ENCODE measurements around the gene SGMS1.
"Not testable (repeated sequence)": the region's sequence is repeated elsewhere in the genome, so short reads cannot be mapped to it uniquely, and the experiment has no call there.

SGMS1 gene

DNA sequence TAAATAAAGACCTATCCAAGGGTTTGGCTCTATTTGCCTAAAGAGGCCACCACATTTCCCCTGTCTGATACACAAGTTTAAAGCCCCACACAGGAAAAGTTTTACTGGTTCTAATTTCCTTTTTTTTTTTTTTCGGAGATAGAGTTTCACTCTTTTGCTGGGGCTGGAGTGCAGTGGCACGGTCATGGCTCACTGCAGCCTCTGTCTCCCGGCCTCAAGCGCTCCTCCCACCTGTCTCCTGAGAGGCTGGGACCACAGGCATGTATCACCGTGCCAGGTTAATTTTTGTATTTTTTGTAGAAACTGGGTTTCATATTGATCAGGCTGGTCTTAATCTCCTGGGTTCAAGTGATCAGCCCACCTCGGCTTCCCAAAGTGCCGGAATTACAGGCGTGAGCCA is 319.1 kb downstream of the SGMS1 start:
- DNase-seq (ENCODE audit: low read depth), result no peak

DNA sequence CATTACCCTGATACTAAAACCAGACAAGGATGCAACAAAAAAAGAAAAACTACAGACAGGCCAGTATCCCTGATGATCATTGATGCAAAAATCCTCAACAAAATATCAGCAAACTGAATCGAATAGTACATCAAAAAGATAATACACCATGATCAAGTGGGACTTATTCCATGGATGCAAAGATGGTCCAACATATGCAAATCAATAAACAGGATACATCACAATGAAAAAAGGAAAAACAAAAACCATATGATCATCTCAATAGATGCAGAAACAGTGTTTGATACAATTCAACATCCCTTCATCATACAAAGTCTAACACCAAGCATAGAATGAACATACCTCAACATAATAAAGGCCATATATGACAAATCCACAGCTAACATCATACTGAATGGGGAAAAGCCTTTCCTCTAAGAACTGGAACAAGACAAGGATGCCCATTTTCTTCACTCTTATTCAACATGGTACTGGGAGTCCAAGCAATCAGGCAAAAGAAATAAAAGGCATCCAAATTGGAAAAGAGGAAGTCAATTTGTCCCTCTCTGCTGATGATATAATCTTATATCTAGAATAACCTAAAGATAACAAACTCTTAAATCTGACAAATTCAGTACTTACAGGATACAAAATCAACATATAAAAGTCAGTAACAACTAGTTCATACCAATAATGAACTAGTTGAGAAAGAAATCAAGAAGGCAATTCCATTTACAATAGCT is 323.6 kb downstream of the SGMS1 start:
- DNase-seq (ENCODE audit: low read depth), result no peak

DNA sequence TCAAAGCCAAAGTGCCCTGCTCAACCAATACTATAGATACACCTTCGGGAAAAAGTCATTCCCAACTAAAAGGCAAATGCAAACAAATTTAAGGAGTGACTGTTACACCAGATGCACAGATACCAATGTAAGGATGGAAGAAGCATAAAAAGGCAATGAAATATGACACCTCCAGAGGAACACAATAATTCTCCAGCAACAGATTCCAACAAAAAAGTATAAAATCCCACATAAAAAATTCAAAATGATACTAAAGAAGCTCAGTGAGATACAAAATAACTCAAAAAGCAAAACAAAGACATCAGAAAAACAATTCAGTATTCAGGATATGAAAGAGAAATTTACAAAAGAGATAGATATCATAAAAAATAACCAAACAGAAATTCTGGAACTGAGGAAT is 328.4 kb downstream of the SGMS1 start:
- no peak for DNase-seq (ENCODE audit: low read depth)

DNA sequence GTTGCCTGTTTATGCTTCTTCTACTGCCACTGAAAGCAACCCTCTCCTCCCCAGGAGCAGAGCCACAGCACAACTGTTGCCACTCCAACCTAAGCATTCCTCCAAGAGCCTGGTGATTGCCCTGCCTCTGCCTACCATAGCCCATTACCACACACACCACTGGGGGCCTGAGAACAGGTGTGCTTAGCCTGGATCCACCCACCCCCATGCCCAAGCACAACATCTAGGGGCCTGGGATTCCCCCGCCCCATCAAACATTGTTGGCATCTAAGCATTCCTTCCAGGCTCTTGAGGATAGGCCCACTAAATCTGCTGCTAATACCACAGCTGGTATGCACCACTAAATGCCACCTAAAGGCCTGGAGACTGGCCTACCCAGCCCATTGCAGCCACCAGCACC is 329.2 kb downstream of the SGMS1 start:
- no peak for DNase-seq (ENCODE audit: low read depth)

DNA sequence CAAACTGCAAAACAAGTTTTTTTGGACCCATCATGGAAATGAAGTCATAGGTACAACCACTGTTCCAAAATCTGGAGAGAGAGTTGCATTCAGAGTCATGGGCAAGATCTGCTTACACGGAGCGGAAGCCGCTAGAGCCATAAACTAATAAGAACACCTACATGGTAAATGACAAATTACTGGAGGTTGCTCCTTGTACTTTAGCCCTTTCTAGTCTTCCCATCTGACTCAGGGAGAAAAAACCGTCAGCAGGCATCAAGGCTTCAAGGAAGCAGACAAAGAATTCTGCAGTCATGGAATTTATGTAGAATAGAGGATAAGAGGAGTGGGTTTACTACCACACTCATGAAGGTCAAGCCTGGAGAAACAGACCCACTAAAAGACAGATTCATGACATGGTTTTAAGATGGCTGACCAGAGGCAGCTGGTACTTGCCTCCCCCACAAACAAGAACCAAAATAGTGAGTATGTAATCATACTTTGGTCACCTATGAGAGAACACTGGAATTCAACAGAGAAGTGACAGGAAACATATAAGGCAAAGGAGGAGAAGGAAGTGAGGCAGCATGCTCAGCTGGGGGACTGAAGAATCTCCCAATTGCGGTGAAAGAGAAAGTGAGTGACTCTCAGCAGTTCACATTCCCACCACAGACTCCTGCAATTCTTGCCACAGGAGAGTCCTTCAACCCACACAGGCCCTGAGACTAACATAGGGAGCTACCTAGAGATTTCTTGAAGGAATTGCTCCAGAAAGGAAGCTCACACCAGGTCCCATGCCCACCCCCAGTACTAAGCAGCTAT is 330.0 kb downstream of the SGMS1 start:
- no peak for DNase-seq (ENCODE audit: low read depth)

DNA sequence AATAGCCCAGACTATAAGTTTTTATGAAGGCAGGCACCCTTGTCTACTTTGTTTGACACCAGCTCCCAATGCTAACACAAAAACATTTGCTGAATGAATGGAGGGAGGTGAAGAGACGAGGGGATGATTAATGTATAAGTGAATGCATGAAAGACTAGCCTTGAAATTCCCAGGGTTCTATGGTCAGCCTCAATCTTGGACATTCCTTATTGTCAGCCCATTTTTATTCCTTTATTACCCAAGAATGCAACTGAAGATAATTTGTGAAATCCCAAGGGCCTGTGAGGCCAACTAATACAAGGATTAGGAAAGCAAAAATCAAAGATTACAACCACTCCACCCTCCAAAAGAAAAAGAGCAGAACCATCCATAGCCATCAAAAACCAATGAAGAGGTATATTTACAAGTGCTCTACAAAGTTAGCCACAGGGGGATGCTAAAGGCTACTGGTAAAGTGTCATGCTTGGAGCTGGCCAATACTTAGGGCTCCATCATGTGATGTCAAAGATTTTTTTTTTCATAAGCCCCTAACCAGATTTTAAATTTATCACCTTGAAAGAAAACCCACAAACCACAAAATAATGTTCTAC is 332.4 kb downstream of the SGMS1 start:
- no peak for DNase-seq (ENCODE audit: low read depth)

DNA sequence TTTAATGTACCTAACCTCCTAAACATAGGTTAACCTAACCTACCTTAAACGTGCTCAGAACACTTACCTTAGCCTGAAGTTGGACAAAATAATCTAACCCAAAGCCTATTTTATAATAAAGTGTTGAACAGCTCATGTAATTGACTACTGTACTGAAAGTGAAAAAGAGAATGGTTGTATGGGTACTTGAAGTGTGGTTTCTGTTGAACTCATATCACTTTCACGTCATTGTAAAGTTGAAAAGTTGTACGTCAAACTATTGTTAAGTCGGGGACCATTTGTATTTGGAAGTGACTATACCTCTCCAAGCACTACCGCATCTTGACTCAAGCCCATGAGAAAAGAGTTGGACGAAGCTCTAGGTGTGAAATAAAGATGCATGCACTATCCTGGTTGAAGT is 334.6 kb downstream of the SGMS1 start:
- DNase-seq (ENCODE audit: low read depth), result no peak

DNA sequence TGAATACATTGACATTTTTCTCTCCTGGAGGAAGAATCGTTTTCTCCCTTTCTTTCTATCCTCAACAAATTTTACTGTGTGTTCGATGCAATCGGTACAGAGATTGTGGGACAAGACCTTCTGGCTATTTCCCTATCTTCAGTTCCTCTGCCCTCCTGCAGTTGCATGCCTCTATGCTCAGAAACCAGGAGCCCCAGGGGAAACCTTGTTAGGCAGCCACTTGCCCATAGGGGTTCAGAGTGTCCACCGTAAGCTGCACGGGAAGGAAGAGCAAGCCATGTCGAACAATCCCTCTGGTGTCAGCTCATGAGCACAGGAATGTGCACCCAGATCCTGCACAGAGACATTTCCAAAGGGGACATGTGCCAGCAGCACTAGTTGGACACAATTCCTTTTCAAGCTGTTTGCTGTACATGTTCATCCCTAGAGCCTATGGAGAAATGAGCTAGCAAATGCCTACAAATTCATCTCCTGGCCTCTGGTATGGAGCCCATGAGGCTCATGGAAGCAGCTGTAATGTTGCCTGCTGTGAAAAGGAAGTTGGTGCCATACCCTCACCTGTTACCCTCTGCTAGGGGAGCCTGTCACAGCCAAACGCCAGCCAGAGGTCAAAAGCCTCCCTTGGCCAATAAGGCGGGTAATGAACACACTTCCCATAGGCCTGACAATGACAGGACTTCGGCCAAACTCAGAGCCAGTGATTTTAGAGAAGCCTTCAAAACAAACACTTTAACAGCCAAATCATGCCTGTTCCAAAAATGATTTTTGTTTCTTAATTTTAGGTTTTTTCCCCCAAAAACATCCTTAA is 336.6 kb downstream of the SGMS1 start:
- no peak for DNase-seq (ENCODE audit: low read depth)

DNA sequence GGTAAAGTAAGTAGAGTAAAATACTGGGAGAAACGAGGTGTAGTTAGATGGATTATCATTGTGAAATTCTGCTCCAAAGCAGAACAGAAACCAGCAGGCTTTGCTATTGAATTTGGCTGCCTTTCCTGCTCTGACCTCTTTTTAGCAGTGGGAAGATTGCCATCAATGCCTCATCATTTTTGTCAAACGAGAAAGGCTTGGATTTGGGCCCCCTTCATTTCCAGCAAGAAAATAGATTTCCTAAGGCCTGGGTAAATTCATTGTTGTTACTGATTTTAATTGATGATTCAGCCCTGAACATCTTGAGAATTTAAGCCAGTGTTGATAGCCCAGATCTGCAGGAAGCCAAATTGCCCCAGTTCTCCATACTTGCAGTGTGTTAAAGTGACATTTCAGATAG is 337.2 kb downstream of the SGMS1 start:
- no peak for DNase-seq (ENCODE audit: low read depth)

DNA sequence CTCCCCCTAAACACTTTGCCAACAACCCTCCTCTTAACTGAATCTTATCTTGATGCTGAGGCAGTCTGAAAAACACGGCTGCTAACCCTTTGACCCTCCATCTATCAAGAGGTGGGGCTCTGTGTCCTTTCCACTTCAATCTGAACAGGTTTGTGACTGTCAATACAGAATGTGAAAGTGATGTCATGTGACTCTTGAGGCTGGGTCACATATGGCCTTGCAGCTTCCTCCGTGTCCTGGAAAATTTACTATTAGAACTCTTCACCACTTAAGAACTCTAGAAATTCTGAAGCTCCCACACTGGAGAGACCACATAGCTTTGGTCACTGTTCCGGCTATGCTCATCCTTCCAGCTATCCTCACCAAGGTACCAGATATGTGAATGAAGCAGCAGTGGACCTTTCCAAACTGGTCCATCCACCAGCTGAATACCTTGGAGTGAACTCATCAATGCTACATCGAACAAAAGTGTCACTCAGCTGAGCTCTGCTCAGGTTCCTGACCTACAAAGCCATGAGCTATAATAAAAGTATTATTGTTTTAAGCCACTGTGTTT is 341.7 kb downstream of the SGMS1 start:
- no peak for DNase-seq (ENCODE audit: low read depth)

DNA sequence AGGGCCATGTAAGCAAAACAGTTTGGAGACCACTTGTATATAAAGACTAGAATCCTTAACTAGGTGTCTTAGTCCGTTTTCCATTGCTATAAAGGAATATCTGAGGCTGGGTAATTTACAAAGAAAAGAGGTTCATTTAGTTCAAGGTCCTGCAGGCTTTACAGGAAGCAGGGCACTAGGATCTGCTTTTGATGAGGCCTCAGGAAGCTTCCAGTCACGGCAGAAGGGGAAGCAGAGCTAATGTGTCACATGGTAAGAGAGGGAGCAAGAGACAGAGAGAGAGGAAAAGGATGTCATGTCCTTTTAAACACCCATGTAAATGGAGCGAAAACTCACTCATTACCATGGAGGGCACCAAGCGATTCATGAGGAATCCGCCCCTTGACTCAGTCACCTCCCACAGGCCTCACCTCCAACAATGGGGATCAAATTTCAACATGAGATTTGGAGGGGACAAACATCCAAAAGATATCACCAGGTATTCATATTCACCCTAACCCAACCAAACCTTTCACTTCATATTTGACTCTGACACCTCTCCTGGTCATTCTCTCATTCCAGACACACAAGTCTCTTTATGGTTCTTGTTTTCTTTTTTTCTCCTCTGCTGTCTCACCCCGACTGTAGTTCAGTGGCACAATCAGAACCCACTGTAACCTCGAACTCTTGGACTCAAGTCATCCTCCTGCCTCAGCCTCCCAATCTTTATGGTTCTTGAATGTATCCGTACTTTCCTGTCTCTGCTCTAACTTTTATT is 342.4 kb downstream of the SGMS1 start:
- DNase-seq (ENCODE audit: low read depth), result no peak

DNA sequence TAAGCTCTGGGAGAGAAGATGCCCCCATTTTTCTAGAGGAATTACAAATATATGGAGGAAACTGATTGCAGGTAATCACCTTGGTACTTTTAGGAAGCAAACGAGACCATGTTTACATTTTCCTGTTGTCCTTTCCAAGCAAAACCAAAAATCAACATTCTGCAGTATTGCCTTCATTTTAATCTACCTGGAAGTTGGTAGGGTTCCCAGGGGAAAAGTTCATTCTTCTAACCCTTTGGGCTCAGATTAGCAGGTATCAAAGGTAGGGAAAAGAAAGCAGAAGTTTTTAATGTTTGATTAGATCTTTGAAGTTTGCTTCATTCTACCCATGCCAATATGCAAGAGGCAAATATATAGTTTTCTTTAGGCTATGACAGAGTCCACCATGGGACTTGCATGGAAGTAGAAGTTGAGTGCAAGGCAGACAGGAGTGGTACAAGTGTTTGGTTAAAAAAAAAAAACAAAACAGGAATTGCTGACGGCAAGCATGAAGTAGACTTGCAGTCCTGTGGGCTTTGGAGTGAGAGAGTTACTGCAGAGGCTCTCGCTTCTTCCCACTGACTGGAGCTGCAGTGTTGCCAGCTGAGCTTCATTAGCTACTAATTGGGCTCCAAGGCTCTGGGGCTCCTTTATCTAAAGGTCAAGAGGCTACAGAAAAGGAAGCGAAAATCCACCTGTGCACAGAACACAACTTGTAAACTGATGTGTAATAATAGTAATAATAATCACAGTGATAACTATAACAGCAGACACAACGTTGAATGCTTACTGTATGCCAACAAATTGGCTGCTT is 343.5 kb downstream of the SGMS1 start:
- no peak for DNase-seq (ENCODE audit: low read depth)

DNA sequence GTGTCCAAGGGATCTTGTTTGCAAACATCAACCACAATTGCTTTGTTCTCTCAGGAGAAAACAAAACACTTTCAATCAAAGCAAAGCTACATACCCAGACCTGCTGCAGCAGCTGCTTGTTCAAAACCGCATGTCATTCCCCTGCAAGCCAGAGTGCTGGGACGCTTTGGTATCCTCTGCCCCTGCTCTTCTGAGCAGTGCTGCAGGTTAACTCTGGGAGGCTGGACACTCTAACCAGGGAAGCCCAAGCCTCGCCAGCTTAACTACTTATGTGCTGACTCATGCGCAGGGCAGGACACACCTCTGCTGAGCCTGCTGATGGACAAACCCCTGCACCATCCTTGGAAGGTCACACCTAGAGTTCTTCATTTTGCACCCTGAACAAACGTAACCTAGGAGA is 344.3 kb downstream of the SGMS1 start:
- DNase-seq (ENCODE audit: low read depth), result no peak

DNA sequence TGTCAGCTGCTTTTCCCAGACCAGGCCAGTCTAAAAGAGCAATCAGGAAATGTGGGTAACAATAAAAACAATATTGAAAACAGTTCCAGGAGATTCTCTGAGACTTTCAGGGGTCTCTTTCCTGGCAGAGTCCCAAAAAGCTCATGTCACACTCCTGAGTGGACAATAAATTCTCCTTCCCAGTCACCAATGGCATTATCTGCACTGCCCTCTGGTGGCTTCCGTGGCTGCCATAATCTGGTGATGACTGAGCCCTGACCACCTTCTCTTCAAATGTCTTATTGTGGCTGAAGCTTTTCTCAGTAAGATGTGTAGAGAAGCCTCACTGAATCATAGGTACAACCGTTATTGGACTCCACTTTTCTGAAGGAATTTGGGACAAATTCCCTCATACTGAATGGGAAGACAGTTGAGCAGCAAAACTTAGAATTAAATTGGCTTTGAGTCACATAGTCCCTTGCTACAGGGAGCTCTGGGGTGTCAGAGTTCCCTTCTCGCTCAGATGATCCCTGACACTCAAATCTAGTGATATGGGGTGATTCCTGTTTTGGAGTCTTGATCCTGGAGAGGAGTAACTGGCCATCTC is 348.0 kb downstream of the SGMS1 start:
- DNase-seq (ENCODE audit: low read depth), result peak; percentile 13

DNA sequence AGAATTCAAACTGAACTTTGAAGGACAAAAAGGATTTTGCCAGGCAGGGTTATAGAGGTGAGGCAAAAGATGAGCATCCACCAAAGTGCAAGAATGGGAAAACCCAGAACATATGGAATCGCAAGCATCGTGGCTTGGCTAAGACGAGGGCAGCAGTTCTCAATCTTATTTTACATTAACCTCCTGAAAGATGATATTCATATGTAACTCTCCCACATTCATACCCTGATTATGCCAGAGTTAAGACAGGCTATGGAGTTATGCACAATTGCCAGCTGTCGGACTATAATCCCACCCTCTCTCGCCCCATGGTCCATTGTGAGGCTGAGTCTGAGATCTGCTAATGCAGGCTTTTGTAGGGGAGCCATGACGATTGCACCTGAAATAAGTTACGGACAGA is 351.2 kb downstream of the SGMS1 start:
- DNase-seq (ENCODE audit: low read depth), result no peak

DNA sequence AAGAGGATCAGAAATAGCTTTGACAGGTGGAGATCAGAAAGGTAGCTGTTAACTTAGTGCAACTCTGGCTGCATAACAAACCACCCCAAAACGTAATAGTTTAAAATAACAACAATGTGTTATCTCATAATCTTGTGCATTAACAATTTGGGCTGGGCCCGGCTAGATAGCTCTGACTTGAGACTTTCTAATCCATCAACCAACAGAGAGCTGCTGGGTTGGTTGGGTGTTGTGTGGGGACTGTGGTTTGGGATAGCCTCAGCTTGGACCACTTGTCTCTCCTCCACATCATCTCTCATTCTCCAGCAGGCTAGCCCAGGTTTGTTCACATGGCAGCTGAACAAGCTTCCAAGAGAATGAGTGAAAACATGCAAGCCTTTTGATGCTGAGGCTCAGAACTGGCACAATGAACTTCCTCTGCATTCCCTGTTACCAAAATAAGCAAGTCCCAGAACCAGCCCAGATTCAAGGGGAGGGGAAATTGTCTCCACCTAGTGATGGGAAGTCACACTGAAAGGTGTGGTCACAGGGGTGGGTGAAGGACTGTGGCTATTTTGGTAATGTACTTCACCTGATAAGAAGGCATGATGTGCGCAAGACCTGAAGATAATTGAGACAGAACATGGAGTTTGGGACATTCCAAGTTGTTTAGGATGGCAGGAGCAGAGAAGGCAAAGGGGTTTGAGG is 352.0 kb downstream of the SGMS1 start:
- no peak for DNase-seq (ENCODE audit: low read depth)

DNA sequence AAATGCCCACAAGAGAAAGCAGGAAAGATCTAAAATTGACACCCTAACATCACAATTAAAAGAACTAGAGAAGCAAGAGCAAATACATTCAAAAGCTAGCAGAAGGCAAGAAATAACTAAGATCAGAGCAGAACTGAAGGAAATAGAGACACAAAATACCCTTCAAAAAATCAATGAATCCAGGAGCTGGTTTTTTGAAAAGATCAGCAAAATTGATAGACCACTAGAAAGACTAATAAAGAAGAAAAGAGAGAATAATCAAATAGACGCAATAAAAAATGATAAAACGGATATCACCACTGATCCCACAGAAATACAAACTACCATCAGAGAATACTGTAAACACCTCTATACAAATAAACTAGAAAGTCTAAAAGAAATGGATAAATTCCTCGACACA is 355.9 kb downstream of the SGMS1 start:
- not testable (repeated sequence) for DNase-seq (ENCODE audit: low read depth)

DNA sequence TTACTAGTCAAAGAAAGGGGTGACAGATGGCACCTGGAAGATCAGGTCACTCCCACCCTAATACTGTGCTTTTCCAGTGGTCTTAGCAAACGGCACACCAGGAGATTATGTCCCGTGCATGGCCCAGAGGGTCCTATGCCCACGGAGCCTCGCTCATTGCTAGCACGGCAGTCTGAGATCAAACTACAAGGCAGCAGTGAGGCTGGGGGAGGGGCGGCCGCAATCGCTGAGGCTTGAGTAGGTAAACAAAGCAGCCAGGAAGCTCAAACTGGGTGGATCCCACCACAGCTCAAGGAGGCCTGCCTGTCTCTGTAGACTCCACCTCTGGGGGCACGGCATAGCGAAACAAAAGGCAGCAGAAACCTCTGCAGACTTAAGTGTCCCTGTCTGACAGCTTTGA is 361.1 kb downstream of the SGMS1 start:
- DNase-seq (ENCODE audit: low read depth), result not testable (repeated sequence)

DNA sequence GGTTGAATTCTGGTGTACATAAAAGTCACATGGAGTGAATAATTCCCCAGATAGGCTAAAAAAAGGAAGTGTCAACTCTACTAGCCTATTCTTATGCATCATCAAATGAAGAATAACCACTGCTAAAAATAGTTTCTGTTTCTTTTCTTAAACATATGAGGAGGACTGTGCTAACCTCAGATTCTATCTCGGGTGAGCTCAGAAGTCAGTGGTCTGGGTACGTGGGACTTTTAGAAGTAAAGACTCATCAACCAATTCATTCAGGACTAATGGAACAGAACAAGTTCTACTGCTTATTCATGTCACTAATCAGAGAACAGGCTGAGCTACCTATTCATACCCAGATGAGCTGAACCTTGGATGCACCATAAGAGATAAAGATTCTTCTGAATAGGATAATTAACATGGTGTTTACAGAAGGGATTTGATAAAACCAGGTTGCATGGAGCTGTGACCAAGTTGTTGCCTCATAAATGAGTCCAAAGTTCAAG is 362.9 kb downstream of the SGMS1 start:
- DNase-seq (ENCODE audit: low read depth), result no peak

All from stimulated activated CD8-positive, alpha-beta memory T cell treated with anti-CD3 and anti-CD28 coated beads, Interleukin-12 subunit alpha, Interleukin-12 subunit beta, amount 100 ng/mL, for 1 hour (primary cell).